HepG2 (cell line): ENCODE results near the gene SMURF2. TPM values are rescaled to one million over a fixed set of nuclear protein-coding genes. Genes with fewer than 3 reads are reported as not detected.

Experiments
- ATAC-seq: fragments of 200-7000 bp; cut with Tn5 transposase; 3 replicates; pipeline ENCODE4 v1.9.1; 2020; ENCODE audit warnings: mild to moderate bottlenecking, moderate library complexity
- BruUV-seq: library from RNA; stranded (reverse); fragments of 400-500 nt; replicated peaks from 2 replicates; lab custom pipeline; 2021; lab: Mats Ljungman, UMichigan
- CTCF ChIA-PET: fragments of 300-600 bp; formaldehyde crosslinking; extraction: SDS; loops from one replicate; lab custom pipeline; 2021; ENCODE audit warnings: low total read pairs, inconsistent platforms, low intra/inter-chr PET ratio; lab: Yijun Ruan, JAX
- POLR2A ChIA-PET: fragments of 350-600 bp; sonication (Branson Sonifier 250); formaldehyde crosslinking; loops from one replicate; lab custom pipeline; 2020; ENCODE audit warnings: antibody characterized with exemption, inconsistent platforms; lab: Yijun Ruan, JAX
- DNase-seq: peaks from one replicate; pipeline ENCODE4 v3.0.0-alpha.2; 2015; ENCODE audit warnings: low spot score
- FAIRE-seq: peaks from 3 replicates; lab custom pipeline; 2011; peaks lifted over from hg19 to GRCh38; lab: Jason Lieb, UNC
- H2AFZ ChIP-seq: one replicate; pipeline ENCODE4 v1.6.1; 2011; ENCODE audit warnings: low read length, inconsistent platforms
- H3K27ac ChIP-seq: fragments of 300-600 bp; 3 replicates; pipeline ENCODE4 v1.8.0; 2011; ENCODE audit warnings: mixed run types, mild to moderate bottlenecking, mixed read lengths, low read length, inconsistent platforms; ENCODE audit not compliant: insufficient read depth; ENCODE audit errors: extremely low read length
- H3K27me3 ChIP-seq, 2 experiments: fragments of 200-600 bp in 1 of 2; 2 replicates in 1 of 2; 3 replicates in 1 of 2; pipeline versions ENCODE4 v1.6.0 to v1.8.0; 2011; ENCODE audit warnings: low read length in 2 of 2, mild to moderate bottlenecking in 2 of 2, moderate library complexity in 2 of 2, inconsistent platforms in 1 of 2; ENCODE audit not compliant: insufficient read depth in 2 of 2, control insufficient read depth in 1 of 2
- H3K36me3 ChIP-seq, 2 experiments: fragments of 200-600 bp in 1 of 2; replicated peaks in 1 of 2; 2 replicates in 1 of 2; 3 replicates in 1 of 2; pipeline versions ENCODE4 v1.5.1 to v1.8.0; 2011; ENCODE audit warnings: low read length in 2 of 2, inconsistent platforms in 1 of 2; ENCODE audit not compliant: insufficient read depth in 2 of 2, control insufficient read depth in 1 of 2
- H3K4me1 ChIP-seq: 2 replicates; pipeline ENCODE4 v1.5.1; 2012; ENCODE audit warnings: low read length, inconsistent platforms; ENCODE audit not compliant: insufficient read depth
- H3K4me2 ChIP-seq: 2 replicates; pipeline ENCODE4 v1.6.0; 2011; ENCODE audit warnings: low read depth, low read length, inconsistent platforms
- H3K4me3 ChIP-seq, 3 experiments: fragments of 200-600 bp in 1 of 3; sonication (generic), shearing (Covaris generic) in 1 of 3; replicated peaks in 1 of 3; 2 replicates each; pipeline ENCODE4 v1.5.1; 2011 to 2016; ENCODE audit warnings: low read length in 3 of 3, inconsistent platforms in 2 of 3, low read depth in 2 of 3, mild to moderate bottlenecking in 2 of 3, control low read depth in 1 of 3, mixed read lengths in 1 of 3; ENCODE audit not compliant: insufficient read depth in 1 of 3
- H3K79me2 ChIP-seq: one replicate; pipeline ENCODE4 v1.6.1; 2011; ENCODE audit warnings: low read length, inconsistent platforms; ENCODE audit not compliant: insufficient read depth
- H3K9ac ChIP-seq: 2 replicates; pipeline ENCODE4 v1.6.0; 2011; ENCODE audit warnings: mild to moderate bottlenecking, low read depth, low read length, inconsistent platforms; ENCODE audit not compliant: insufficient read depth
- H3K9me3 ChIP-seq: 2 replicates; pipeline ENCODE4 v1.5.1; 2012; ENCODE audit warnings: mild to moderate bottlenecking, low read length
- H4K20me1 ChIP-seq: 2 replicates; pipeline ENCODE4 v1.6.0; 2011; ENCODE audit warnings: inconsistent platforms, mild to moderate bottlenecking, low read length, moderate library complexity; ENCODE audit not compliant: insufficient read depth
- CAMTA2 ChIP-seq: sonication (generic); formaldehyde crosslinking; IDR thresholded peaks from 2 replicates; pipeline ENCODE4 v1.4.0; 2020; ENCODE audit warnings: mild to moderate bottlenecking, missing genetic modification reagents, borderline replicate concordance
- CSRNP1 ChIP-seq: sonication (generic); formaldehyde crosslinking; IDR thresholded peaks from 2 replicates; pipeline ENCODE4 v1.8.1; 2023; ENCODE audit warnings: mild to moderate bottlenecking, missing genetic modification reagents
- GATA4 ChIP-seq: sonication (generic); IDR thresholded peaks from 2 replicates; pipeline ENCODE4 v1.6.1; 2016; ENCODE audit warnings: antibody characterized with exemption, low read depth, borderline replicate concordance
- HNRNPK ChIP-seq: fragments of 200-400 bp; formaldehyde crosslinking; IDR thresholded peaks from 2 replicates; pipeline ENCODE4 v1.6.1; 2018; ENCODE audit warnings: low read length, low read depth, moderate library complexity, mild to moderate bottlenecking; ENCODE audit not compliant: poor library complexity, severe bottlenecking
- PCBP1 ChIP-seq: fragments of 200-400 bp; formaldehyde crosslinking; IDR thresholded peaks from 2 replicates; pipeline ENCODE4 v1.6.1; 2017; ENCODE audit warnings: mild to moderate bottlenecking, low read depth, low read length, borderline replicate concordance
- PHF5A ChIP-seq: IDR thresholded peaks from one replicate; pipeline ENCODE4 v1.6.1; 2018; ENCODE audit warnings: low read depth, missing genetic modification reagents; ENCODE audit not compliant: unreplicated experiment
- RBM22 ChIP-seq: fragments of 200-400 bp; formaldehyde crosslinking; optimal IDR thresholded peaks from 2 replicates; pipeline ENCODE3; 2017; ENCODE audit warnings: mild to moderate bottlenecking, low read length, moderate library complexity
- ZBTB8A ChIP-seq: sonication (generic); formaldehyde crosslinking; IDR thresholded peaks from 2 replicates; pipeline ENCODE4 v1.4.0; 2020; ENCODE audit warnings: mild to moderate bottlenecking, low read depth, missing genetic modification reagents, borderline replicate concordance
- ZNF556 ChIP-seq: sonication (generic); formaldehyde crosslinking; IDR thresholded peaks from 2 replicates; pipeline ENCODE4 v1.4.0; 2020; ENCODE audit warnings: mild to moderate bottlenecking, missing genetic modification reagents, borderline replicate concordance
- in situ Hi-C: cut with HindIII; loops from 2 replicates; pipeline ENCODE4 v1.10.0; 2017; ENCODE audit warnings: low pct_unique_long_range_greater_than_20kb; ENCODE audit not compliant: extremely low pct_ligation_motif_present
- intact Hi-C: fragments of 100-400 bp; cut with micrococcal nuclease; formaldehyde crosslinking; loops from one replicate; pipeline ENCODE4 v1.10.0; 2022; ENCODE audit not compliant: unreplicated experiment
- polyA plus RNA-seq, 8 experiments: library from polyadenylated mRNA; depleted of rRNA in 3 of 8; stranded (reverse) in 7 of 8; unstranded in 1 of 8; fragments of >200 nt; fragmentation: Illumina TruSeq in 4 of 8; extraction: Trizol in 4 of 8; gene quantifications; 2 replicates each; pipeline versions ENCODE4 v1.2.1 to v1.2.3, GENCODE V29; 2011 to 2016; ENCODE audit warnings: low read depth in 4 of 8, missing spikeins in 1 of 8, mixed read lengths in 1 of 8; ENCODE audit not compliant: insufficient read depth in 1 of 8
- total RNA-seq, 5 experiments: library from RNA; depleted of rRNA; stranded (reverse); fragments of >200 nt; fragmentation: Illumina TruSeq; extraction: Trizol; gene quantifications; 2 replicates each; pipeline ENCODE4 v1.2.3, GENCODE V29; 2016; ENCODE audit warnings: low read depth in 1 of 5
- TF ChIP-seq, protein P1 (sequence below): sonication (generic); formaldehyde crosslinking; IDR thresholded peaks from 2 replicates; pipeline ENCODE4 v1.9.0; 2022; ENCODE audit warnings: low read depth, missing genetic modification reagents
- TF ChIP-seq, protein P2 (sequence below), 2 experiments: IDR thresholded peaks; 2 replicates each; pipeline ENCODE4 v1.6.1; 2011 to 2012; ENCODE audit warnings: low read length in 2 of 2, borderline replicate concordance in 1 of 2, low read depth in 1 of 2, mild to moderate bottlenecking in 1 of 2, moderate library complexity in 1 of 2

Gene SMURF2
- total and polyA plus RNA-seq, 2 of the 13 experiments (the other 11 are each of a cell fraction or from before 2014, with no cell fraction given), result 14.9 to 24.3 TPM

GRCh38 chr17:64574646-64575045, 87.5 kb downstream of the SMURF2 start (continued):
- TF ChIP-seq CAMTA2 (CRISPR knock-in tag), result no peak
- TF ChIP-seq GATA4, result no peak
- TF ChIP-seq ZNF556, result no peak
- no peak for TF ChIP-seq CSRNP1 (CRISPR knock-in tag)

DNA sequence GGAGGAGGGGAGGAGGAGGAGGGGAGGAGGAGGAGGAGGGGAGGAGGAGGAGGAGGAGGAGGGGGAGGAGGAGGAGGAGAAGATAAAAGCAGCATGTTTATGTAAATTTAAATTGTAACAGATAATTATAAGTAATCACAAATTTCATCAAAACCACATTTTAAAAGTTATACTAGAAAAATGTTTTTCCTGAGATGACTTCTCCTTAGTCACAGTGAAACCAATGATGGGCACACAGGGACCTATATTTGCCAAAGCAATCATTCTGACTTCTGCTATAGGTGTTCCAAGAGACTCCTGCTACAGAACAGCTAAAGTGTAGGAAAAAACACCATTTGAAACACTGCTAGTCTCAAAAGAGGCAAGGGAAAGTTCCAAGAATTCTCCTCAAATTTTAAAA, 88.9 kb downstream of the SMURF2 start:
- ATAC-seq, result no peak
- peak; percentile 99 for TF ChIP-seq HNRNPK
- no peak for TF ChIP-seq RBM22
- TF ChIP-seq ZBTB8A, result no peak
- TF ChIP-seq PHF5A, result no peak
- TF ChIP-seq, protein P1, sequence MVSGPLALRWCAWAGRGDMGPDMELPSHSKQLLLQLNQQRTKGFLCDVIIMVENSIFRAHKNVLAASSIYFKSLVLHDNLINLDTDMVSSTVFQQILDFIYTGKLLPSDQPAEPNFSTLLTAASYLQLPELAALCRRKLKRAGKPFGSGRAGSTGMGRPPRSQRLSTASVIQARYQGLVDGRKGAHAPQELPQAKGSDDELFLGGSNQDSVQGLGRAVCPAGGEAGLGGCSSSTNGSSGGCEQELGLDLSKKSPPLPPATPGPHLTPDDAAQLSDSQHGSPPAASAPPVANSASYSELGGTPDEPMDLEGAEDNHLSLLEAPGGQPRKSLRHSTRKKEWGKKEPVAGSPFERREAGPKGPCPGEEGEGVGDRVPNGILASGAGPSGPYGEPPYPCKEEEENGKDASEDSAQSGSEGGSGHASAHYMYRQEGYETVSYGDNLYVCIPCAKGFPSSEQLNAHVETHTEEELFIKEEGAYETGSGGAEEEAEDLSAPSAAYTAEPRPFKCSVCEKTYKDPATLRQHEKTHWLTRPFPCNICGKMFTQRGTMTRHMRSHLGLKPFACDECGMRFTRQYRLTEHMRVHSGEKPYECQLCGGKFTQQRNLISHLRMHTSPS, result no peak
- TF ChIP-seq PCBP1, result peak; percentile 75; the same call in 1 of the 2 replicates
- TF ChIP-seq, protein P2, sequence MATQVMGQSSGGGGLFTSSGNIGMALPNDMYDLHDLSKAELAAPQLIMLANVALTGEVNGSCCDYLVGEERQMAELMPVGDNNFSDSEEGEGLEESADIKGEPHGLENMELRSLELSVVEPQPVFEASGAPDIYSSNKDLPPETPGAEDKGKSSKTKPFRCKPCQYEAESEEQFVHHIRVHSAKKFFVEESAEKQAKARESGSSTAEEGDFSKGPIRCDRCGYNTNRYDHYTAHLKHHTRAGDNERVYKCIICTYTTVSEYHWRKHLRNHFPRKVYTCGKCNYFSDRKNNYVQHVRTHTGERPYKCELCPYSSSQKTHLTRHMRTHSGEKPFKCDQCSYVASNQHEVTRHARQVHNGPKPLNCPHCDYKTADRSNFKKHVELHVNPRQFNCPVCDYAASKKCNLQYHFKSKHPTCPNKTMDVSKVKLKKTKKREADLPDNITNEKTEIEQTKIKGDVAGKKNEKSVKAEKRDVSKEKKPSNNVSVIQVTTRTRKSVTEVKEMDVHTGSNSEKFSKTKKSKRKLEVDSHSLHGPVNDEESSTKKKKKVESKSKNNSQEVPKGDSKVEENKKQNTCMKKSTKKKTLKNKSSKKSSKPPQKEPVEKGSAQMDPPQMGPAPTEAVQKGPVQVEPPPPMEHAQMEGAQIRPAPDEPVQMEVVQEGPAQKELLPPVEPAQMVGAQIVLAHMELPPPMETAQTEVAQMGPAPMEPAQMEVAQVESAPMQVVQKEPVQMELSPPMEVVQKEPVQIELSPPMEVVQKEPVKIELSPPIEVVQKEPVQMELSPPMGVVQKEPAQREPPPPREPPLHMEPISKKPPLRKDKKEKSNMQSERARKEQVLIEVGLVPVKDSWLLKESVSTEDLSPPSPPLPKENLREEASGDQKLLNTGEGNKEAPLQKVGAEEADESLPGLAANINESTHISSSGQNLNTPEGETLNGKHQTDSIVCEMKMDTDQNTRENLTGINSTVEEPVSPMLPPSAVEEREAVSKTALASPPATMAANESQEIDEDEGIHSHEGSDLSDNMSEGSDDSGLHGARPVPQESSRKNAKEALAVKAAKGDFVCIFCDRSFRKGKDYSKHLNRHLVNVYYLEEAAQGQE (IDR thresholded peaks at IDR 0.05; ENCODE audit: borderline replicate concordance in 1 of 2, low read depth in 1 of 2, low read length in 2 of 2), result no peak
- TF ChIP-seq, all 625 proteins: peak for 2
- H3K27ac ChIP-seq, result no peak overlapping the region
- no peak for FAIRE-seq
- no peaks in the 10 kb centered on the region for H3K4me1 ChIP-seq
- POLR2A ChIA-PET, result no interaction called here
- H3K79me2 ChIP-seq, result no peaks in the 10 kb centered on the region
- H3K27me3 ChIP-seq, result no peaks in the 10 kb centered on the region
- H2AFZ ChIP-seq, result no peak overlapping the region
- no peak overlapping the region for H3K4me3 ChIP-seq
- H3K4me2 ChIP-seq, result no peak overlapping the region
- no TSS peak for BruUV-seq
- no peak for DNase-seq
- CTCF ChIA-PET, result no interaction called here
- intact Hi-C loops, result no loop called here
- peaks cover 10 to 12% of the 10 kb centered on the region in 2 experiments; a peak in 4 of 5 replicates for H3K36me3 ChIP-seq
- H3K9me3 ChIP-seq, result no peaks in the 10 kb centered on the region
- H3K9ac ChIP-seq, result no peak overlapping the region
- no peaks in the 10 kb centered on the region for H4K20me1 ChIP-seq
- in situ Hi-C loops, result no loop called here
